H1 (cell line): ENCODE measurements around the gene LIMS1. TPM values are rescaled to one million over a fixed set of nuclear protein-coding genes. Genes with fewer than 3 reads are reported as not detected.
A peak's percentile ranks its signal among the peaks of the same experiment; 100 is the strongest.
"Not testable (repeated sequence)": the region's sequence is repeated elsewhere in the genome, so short reads cannot be mapped to it uniquely, and the experiment has no call there.

Source experiments
- CTCF ChIA-PET: fragments of 300-600 bp; sonication (Branson Sonifier 250); formaldehyde crosslinking; loops from one replicate; lab custom pipeline; 2021; ENCODE audit not compliant: partially characterized antibody; lab: Charles Lee
- POLR2A ChIA-PET: fragments of 300-600 bp; sonication (Branson Sonifier 250); formaldehyde crosslinking; loops from one replicate; lab custom pipeline; 2021; ENCODE audit warnings: inconsistent platforms; ENCODE audit not compliant: partially characterized antibody; lab: Charles Lee
- DNase-seq, 2 experiments: peaks; one replicate each; pipeline versions ENCODE4 v3.0.0 to v3.0.0-alpha.2; 2010 to 2022; ENCODE audit warnings: low spot score in 2 of 2, low read depth in 1 of 2, mixed read lengths in 1 of 2
- FAIRE-seq: peaks from 2 replicates; lab custom pipeline; 2011; peaks lifted over from hg19 to GRCh38; lab: Jason Lieb, UNC
- H2AFZ ChIP-seq: 2 replicates; pipeline ENCODE4 v1.8.1; 2012; ENCODE audit warnings: low read length, inconsistent platforms
- H2AK5ac ChIP-seq: 2 replicates; pipeline ENCODE4 v1.6.1; 2013; ENCODE audit warnings: low read depth, low read length
- H2BK120ac ChIP-seq: replicated peaks from 2 replicates; pipeline ENCODE3; 2013; ENCODE audit warnings: low read depth, low read length, inconsistent platforms
- H2BK12ac ChIP-seq: 2 replicates; pipeline ENCODE4 v1.6.1; 2013; ENCODE audit warnings: low read depth, low read length
- H2BK15ac ChIP-seq: 2 replicates; pipeline ENCODE4 v1.6.1; 2013; ENCODE audit warnings: low read length
- H2BK20ac ChIP-seq: 2 replicates; pipeline ENCODE4 v1.6.1; 2013; ENCODE audit warnings: low read length
- H2BK5ac ChIP-seq: 2 replicates; pipeline ENCODE4 v1.6.1; 2013; ENCODE audit warnings: low read depth, low read length
- H3K14ac ChIP-seq: 2 replicates; pipeline ENCODE4 v1.6.1; 2013; ENCODE audit warnings: inconsistent platforms; ENCODE audit not compliant: insufficient read length
- H3K18ac ChIP-seq: 2 replicates; pipeline ENCODE4 v1.6.1; 2013; ENCODE audit warnings: low read length; ENCODE audit errors: extremely low read depth
- H3K23ac ChIP-seq: 2 replicates; pipeline ENCODE4 v1.6.1; 2013; ENCODE audit warnings: inconsistent platforms; ENCODE audit not compliant: insufficient read length
- H3K23me2 ChIP-seq: 2 replicates; pipeline ENCODE4 v1.6.1; 2013; ENCODE audit warnings: low read depth, low read length
- H3K27ac ChIP-seq: 2 replicates; pipeline ENCODE4 v1.6.1; 2011; ENCODE audit warnings: low read depth, low read length, inconsistent platforms
- H3K27me3 ChIP-seq, 4 experiments: replicated peaks in 1 of 4; 1 replicate in 1 of 4; 2 replicates in 3 of 4; pipeline versions ENCODE4 v1.6.1 to v1.8.1; 2011 to 2013; ENCODE audit warnings: low read length in 3 of 4, mild to moderate bottlenecking in 3 of 4, inconsistent platforms in 2 of 4, mixed read lengths in 2 of 4, moderate library complexity in 1 of 4; ENCODE audit not compliant: control insufficient read depth in 3 of 4, insufficient read depth in 3 of 4; ENCODE audit errors: extremely low read depth in 1 of 4
- H3K36me3 ChIP-seq, 4 experiments: 2 replicates each; pipeline versions ENCODE4 v1.6.1 to v1.8.1; 2011 to 2013; ENCODE audit warnings: mild to moderate bottlenecking in 4 of 4, low read length in 3 of 4, moderate library complexity in 2 of 4, control low read depth in 1 of 4, inconsistent platforms in 1 of 4; ENCODE audit not compliant: insufficient read depth in 4 of 4, control insufficient read depth in 2 of 4
- H3K4ac ChIP-seq: replicated peaks from 2 replicates; pipeline ENCODE3; 2013; ENCODE audit warnings: low read length, low read depth, mixed read lengths, inconsistent platforms; ENCODE audit not compliant: insufficient read length
- H3K4me1 ChIP-seq, 4 experiments: replicated peaks in 1 of 4; 1 replicate in 1 of 4; 2 replicates in 3 of 4; pipeline versions ENCODE4 v1.6.1 to v1.8.1; 2011 to 2013; ENCODE audit warnings: low read length in 3 of 4, inconsistent platforms in 2 of 4, mixed read lengths in 1 of 4; ENCODE audit not compliant: insufficient read depth in 4 of 4, control insufficient read depth in 3 of 4
- H3K4me2 ChIP-seq, 2 experiments: 2 replicates each; pipeline versions ENCODE4 v1.6.1 to v1.8.1; 2011 to 2013; ENCODE audit warnings: low read depth in 2 of 2, low read length in 2 of 2, control low read depth in 1 of 2, inconsistent platforms in 1 of 2, mild to moderate bottlenecking in 1 of 2; ENCODE audit not compliant: insufficient read depth in 1 of 2
- H3K4me3 ChIP-seq, 4 experiments: fragments of 200-600, 300-600 bp in 1 of 4; sonication (generic), shearing (Covaris generic), sonication (Bioruptor Twin) in 1 of 4; 2 replicates each; pipeline versions ENCODE4 v1.5.1 to v1.8.1; 2011 to 2016; ENCODE audit warnings: low read length in 4 of 4, low read depth in 3 of 4, control low read depth in 2 of 4, inconsistent platforms in 2 of 4, mild to moderate bottlenecking in 2 of 4, mixed read lengths in 1 of 4, moderate library complexity in 1 of 4; ENCODE audit not compliant: insufficient read depth in 2 of 4; ENCODE audit errors: extremely low read depth in 1 of 4
- H3K56ac ChIP-seq: replicated peaks from 2 replicates; pipeline ENCODE3; 2013; ENCODE audit warnings: low read depth, mild to moderate bottlenecking, mixed read lengths, low read length, inconsistent platforms; ENCODE audit not compliant: insufficient read length
- H3K79me1 ChIP-seq: 2 replicates; pipeline ENCODE4 v1.6.1; 2013; ENCODE audit warnings: low read depth, low read length, control low read depth
- H3K79me2 ChIP-seq, 2 experiments: 2 replicates each; pipeline versions ENCODE4 v1.6.1 to v1.8.1; 2012 to 2013; ENCODE audit warnings: low read length in 2 of 2, mild to moderate bottlenecking in 2 of 2, inconsistent platforms in 1 of 2; ENCODE audit not compliant: insufficient read depth in 2 of 2, control insufficient read depth in 1 of 2
- H3K9ac ChIP-seq, 4 experiments: replicated peaks in 1 of 4; 1 replicate in 1 of 4; 2 replicates in 3 of 4; pipeline versions ENCODE4 v1.6.1 to v1.8.1; 2011 to 2013; ENCODE audit warnings: low read depth in 3 of 4, low read length in 3 of 4, control low read depth in 2 of 4, mild to moderate bottlenecking in 2 of 4, moderate library complexity in 2 of 4, inconsistent platforms in 1 of 4; ENCODE audit errors: extremely low read depth in 1 of 4
- H3K9me3 ChIP-seq, 2 experiments: 2 replicates each; pipeline versions ENCODE4 v1.6.1 to v1.8.1; 2012 to 2013; ENCODE audit warnings: mild to moderate bottlenecking in 2 of 2, moderate library complexity in 2 of 2, control low read depth in 1 of 2, inconsistent platforms in 1 of 2, low read depth in 1 of 2, low read length in 1 of 2, mixed read lengths in 1 of 2; ENCODE audit not compliant: insufficient read depth in 2 of 2
- H4K20me1 ChIP-seq, 2 experiments: replicated peaks in 1 of 2; 2 replicates each; pipeline versions ENCODE3 to v1.8.1; 2011 to 2013; ENCODE audit warnings: inconsistent platforms in 2 of 2, low read length in 2 of 2, mild to moderate bottlenecking in 1 of 2; ENCODE audit not compliant: insufficient read depth in 2 of 2, control insufficient read depth in 1 of 2
- H4K5ac ChIP-seq: 2 replicates; pipeline ENCODE4 v1.6.1; 2013; ENCODE audit warnings: low read length, low read depth, mixed read lengths, inconsistent platforms; ENCODE audit not compliant: insufficient read length
- H4K8ac ChIP-seq: 2 replicates; pipeline ENCODE4 v1.8.0; 2013; ENCODE audit warnings: mild to moderate bottlenecking, moderate library complexity, low read length, inconsistent platforms; ENCODE audit not compliant: insufficient read depth; ENCODE audit errors: extremely low read depth
- H4K91ac ChIP-seq: replicated peaks from 2 replicates; pipeline ENCODE3; 2013; ENCODE audit warnings: low read length, mixed read lengths, inconsistent platforms; ENCODE audit not compliant: insufficient read length
- BACH1 ChIP-seq: IDR thresholded peaks from 2 replicates; pipeline ENCODE4 v1.6.1; 2012; ENCODE audit warnings: low read length, improper control_type of control experiment
- MAFK ChIP-seq: IDR thresholded peaks from 2 replicates; pipeline ENCODE4 v1.6.1; 2012; ENCODE audit warnings: low read depth, mild to moderate bottlenecking, improper control_type of control experiment, low read length
- WGBS, 2 experiments: shearing (Covaris generic) in 1 of 2; methylation state at CpG; one replicate each; pipeline versions ENCODE4 v1.1.6 to v1.1.7; 2013 to 2015; ENCODE audit warnings: low lambda C conversion rate in 2 of 2, mixed read lengths in 2 of 2, inconsistent platforms in 1 of 2, low coverage in 1 of 2, missing lambda C conversion rate in 1 of 2; ENCODE audit not compliant: insufficient replicate concordance in 2 of 2, insufficient coverage in 1 of 2, insufficient read length in 1 of 2; ENCODE audit errors: extremely low coverage in 1 of 2, missing lambda C conversion rate in 1 of 2; 5-methylcytosine and 5-hydroxymethylcytosine counted together
- polyA plus RNA-seq, 7 experiments: library from polyadenylated mRNA; depleted of rRNA in 3 of 7; stranded (reverse) in 5 of 7; unstranded in 2 of 7; fragments of >200 nt in 5 of 7; fragments of 200-250 nt in 2 of 7; gene quantifications; 1 replicate in 5 of 7; 2 replicates in 1 of 7; 4 replicates in 1 of 7; pipeline versions ENCODE4 v1.2.1 to v1.2.3, GENCODE V29; 2011 to 2013; ENCODE audit warnings: missing spikeins in 2 of 7, mixed read lengths in 2 of 7
- total RNA-seq: library from RNA; stranded (reverse); fragmentation: NEBNext Ultra II Directional; extraction: Animal tissue kit (Norgen Biotek cat#: 25700); gene quantifications from 2 replicates; pipeline ENCODE4 v1.2.1, GENCODE V29; 2021

Gene LIMS1
- total and polyA plus RNA-seq, 2 of the 8 experiments (the other 6 are each of a cell fraction or from before 2014, with no cell fraction given) = 24.1 to 36.7 TPM

DNA sequence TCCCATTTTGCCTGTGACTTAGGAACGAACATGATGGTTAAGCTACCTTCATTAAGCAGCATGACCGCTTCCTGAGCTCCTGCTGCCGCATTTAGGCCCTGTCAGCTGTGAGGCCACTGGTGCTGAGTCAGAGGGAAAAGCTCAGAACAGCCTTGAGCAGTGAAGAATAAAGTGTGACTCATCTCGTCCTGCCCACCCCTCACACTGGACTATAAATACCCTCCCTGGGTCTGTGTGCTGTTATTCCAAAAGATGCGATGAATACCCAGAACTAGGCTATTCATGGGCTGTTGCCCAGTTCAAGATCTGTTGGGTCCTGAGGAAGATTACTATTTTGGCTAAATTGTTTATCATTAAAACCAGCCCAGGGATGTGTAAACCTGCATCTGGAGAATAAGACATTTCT lies 127.9 kb downstream of the LIMS1 start:
- H2AFZ ChIP-seq, H3K23ac ChIP-seq, H3K9ac ChIP-seq, H3K27ac ChIP-seq, H4K8ac ChIP-seq, H2BK12ac ChIP-seq, H4K5ac ChIP-seq, DNase-seq, H2BK5ac ChIP-seq, POLR2A ChIA-PET, H4K91ac ChIP-seq, FAIRE-seq, H3K36me3 ChIP-seq, H2BK120ac ChIP-seq, H3K27me3 ChIP-seq, H2BK20ac ChIP-seq, H3K79me2 ChIP-seq, H4K20me1 ChIP-seq, H3K23me2 ChIP-seq, H2BK15ac ChIP-seq, H3K4me1 ChIP-seq, H3K4me2 ChIP-seq, H3K9me3 ChIP-seq, H3K79me1 ChIP-seq, H3K4me3 ChIP-seq, H3K4ac ChIP-seq, H2AK5ac ChIP-seq, H3K14ac ChIP-seq, H3K18ac ChIP-seq, H3K56ac ChIP-seq: not testable (repeated sequence)
- 65% methylated on average over 5 of the region's 5 CpGs; no CpG with 5 or more reads in 1 of the 2 experiments for WGBS, 2 experiments
- TF ChIP-seq BACH1 = peak; percentile 84
- TF ChIP-seq MAFK = peak; percentile 32; the same call in 1 of the 2 replicates
- CTCF ChIA-PET = interaction anchor here (0.9 kb wide), 1 partner anchor 26 kb away, joined by 3 read pairs; no protein-coding TSS in a partner anchor

DNA sequence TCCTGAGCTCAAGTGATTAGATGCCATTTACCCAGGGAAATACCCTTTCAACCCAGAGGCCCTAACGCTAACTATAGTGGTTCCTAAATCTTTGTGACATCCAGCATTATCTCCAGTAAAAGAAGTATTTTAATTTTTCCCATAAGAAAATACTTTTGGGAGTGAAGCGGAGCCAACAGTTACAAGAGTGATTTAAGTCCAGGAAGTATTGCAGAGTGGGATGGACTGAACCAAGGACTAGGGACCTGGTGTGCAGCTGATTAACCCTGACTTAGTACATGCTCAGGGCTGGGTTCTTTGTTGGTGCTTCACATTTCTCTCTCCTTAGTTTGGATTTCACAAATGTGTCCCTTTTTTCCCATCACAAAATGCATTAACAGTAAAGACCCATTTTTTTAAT lies 129.1 kb downstream of the LIMS1 start:
- H3K23me2 ChIP-seq, H3K9me3 ChIP-seq, H2BK15ac ChIP-seq, H3K4ac ChIP-seq, H2AK5ac ChIP-seq, H4K20me1 ChIP-seq, H3K56ac ChIP-seq, H3K9ac ChIP-seq, H4K8ac ChIP-seq, H3K23ac ChIP-seq, H3K27me3 ChIP-seq, H3K4me3 ChIP-seq, H2BK5ac ChIP-seq, H4K91ac ChIP-seq, H2BK120ac ChIP-seq, H3K4me2 ChIP-seq, H3K14ac ChIP-seq, H3K36me3 ChIP-seq, H3K4me1 ChIP-seq, CTCF ChIA-PET, H2BK20ac ChIP-seq, FAIRE-seq, DNase-seq, H3K18ac ChIP-seq, H3K79me2 ChIP-seq, POLR2A ChIA-PET, H3K79me1 ChIP-seq, H2AFZ ChIP-seq, H2BK12ac ChIP-seq, H4K5ac ChIP-seq, H3K27ac ChIP-seq: not testable (repeated sequence)
- 100% methylated on average over 2 of the region's 2 CpGs; no CpG with 5 or more reads in 1 of the 2 experiments for WGBS, 2 experiments
